Astrocyte of the spinal cord (primary cell): ENCODE results near the gene GALR2.

Source experiments
- DNase-seq: peaks from one replicate; pipeline ENCODE4 v3.0.0; 2011; ENCODE audit warnings: low read depth, low spot score
- H3K4me3 ChIP-seq: 2 replicates; pipeline ENCODE4 v1.5.1; 2011; ENCODE audit warnings: low read depth, mild to moderate bottlenecking, low read length, moderate library complexity
- in situ Hi-C: cut with HindIII; loops from 2 replicates; pipeline ENCODE4 v1.10.0; 2017; ENCODE audit warnings: low sequenced_read_pairs
- TF ChIP-seq, protein P1 (sequence below): IDR thresholded peaks from 2 replicates; pipeline ENCODE4 v1.5.1; 2012; ENCODE audit warnings: low read depth, mild to moderate bottlenecking, low read length, inconsistent platforms

The GALR2 gene

DNA sequence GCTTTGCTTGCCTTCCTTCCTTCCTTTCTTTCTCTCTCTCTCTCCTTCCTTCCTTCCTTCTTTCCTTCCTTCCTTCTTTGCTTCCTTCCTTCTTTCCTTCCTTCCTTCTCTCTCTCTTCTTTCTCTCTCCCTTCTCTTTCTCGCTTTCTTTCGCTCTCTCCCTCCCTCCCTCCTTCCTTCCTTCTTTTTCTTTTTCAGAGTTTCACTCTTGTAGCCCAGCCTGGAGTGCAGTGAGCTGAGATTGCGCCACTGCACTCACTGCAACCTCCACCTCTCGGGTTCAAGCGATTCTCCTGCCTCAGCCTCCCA, 48.6 kb downstream of the GALR2 start:
- no peak for DNase-seq
- TF ChIP-seq, protein P1, sequence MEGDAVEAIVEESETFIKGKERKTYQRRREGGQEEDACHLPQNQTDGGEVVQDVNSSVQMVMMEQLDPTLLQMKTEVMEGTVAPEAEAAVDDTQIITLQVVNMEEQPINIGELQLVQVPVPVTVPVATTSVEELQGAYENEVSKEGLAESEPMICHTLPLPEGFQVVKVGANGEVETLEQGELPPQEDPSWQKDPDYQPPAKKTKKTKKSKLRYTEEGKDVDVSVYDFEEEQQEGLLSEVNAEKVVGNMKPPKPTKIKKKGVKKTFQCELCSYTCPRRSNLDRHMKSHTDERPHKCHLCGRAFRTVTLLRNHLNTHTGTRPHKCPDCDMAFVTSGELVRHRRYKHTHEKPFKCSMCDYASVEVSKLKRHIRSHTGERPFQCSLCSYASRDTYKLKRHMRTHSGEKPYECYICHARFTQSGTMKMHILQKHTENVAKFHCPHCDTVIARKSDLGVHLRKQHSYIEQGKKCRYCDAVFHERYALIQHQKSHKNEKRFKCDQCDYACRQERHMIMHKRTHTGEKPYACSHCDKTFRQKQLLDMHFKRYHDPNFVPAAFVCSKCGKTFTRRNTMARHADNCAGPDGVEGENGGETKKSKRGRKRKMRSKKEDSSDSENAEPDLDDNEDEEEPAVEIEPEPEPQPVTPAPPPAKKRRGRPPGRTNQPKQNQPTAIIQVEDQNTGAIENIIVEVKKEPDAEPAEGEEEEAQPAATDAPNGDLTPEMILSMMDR, result no peak
- in situ Hi-C loops, result no loop called here
- no peak overlapping the region for H3K4me3 ChIP-seq

DNA sequence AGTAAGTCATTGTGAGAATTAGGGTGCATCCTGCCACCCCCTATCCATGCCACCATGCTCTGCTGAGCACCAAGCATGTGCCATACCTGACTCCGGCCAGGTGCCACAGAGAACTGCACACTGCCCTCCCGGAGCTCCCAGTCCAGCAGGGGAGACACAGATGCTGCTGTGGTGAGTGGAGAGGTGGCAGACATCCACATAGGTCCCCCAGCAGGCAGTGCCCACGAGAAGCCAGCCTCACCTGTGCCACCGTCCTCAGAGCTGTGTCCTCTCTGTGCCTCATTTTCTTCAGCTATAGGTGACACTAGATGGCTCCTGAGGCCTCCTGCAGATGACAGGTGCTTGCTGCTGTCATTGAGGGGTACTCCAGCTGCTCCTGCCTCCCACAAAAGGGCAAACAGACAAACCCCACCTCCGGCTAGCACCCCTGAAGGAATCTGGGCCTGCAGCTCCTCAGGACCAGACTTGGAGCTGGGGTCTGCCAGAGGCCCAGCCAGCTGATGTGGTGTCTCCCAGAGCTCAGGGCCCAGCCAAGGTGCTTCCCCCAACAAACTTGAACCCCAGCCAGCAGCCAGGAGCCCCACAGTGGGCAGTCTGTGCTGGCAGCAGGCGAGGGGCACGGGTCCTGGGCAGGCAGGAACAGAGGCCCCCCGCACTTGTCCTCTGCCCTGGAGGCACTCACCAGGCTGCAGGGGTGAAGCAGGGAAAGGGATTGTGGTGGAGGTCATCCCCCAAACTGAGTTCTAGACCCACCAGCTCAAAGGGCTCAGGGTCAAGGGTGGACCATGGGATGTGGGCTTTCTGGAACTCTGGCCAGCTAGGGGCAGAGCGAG, 49.4 kb downstream of the GALR2 start:
- H3K4me3 ChIP-seq, result no peak overlapping the region
- in situ Hi-C loops, result no loop called here
- TF ChIP-seq, protein P1, result no peak
- no peak for DNase-seq

DNA sequence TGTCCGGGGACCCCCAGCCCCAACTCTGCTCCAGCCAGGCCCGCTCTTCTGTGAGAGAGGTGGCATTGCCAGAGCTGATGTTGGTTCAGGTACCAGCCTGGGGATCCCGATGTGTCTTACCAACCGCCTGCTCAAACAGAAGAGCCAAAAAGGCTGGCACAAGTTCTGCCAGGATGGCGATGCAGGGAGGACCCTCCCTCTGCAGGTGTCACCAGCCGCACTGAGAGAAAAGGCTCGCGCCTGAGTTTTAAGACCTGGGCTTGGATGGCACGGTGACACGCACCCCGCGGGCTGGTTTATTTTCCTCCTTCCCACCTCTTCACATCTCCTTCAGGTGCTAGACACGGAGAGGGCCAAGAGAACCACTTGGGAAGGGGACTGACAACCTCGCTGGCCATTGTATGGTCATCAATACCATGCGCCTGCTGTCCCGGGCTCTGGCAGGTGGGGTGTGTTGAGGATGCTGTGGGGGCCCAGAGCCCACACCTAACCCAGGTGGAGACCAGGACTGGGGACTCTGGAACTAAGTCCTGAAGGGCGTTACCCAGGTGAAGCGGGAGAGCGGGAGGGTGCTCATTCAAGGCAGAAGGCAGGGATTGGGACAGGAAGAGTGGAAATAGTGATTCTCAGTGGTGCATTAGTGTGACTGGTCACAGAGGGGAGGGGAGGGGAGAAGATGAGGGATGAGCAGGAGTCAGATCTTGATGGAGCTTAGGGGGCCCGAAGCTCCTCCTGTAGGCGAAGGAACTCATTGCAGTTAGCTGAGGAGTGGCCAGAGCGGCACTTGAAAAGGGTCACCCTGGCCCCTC, 50.2 kb downstream of the GALR2 start:
- TF ChIP-seq, protein P1, result peak; percentile 36
- in situ Hi-C loops, result no loop called here
- no peak overlapping the region for H3K4me3 ChIP-seq
- no peak for DNase-seq

DNA sequence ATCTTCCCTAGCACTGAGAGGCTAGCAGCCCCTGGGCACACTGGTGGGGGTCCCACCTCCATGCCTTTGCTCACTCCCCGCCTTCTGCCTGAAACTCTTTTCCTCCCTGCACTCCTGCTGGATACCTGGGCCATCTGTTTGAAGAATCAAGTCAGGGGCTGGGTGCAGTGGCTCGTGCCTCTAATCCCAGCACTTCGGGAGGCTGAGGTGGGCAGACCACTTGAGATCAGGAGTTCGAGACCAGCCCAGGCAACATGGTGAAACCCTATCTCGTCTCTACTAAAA, 50.8 kb downstream of the GALR2 start:
- TF ChIP-seq, protein P1, result no peak
- in situ Hi-C loops, result no loop called here
- no peak overlapping the region for H3K4me3 ChIP-seq
- no peak for DNase-seq

DNA sequence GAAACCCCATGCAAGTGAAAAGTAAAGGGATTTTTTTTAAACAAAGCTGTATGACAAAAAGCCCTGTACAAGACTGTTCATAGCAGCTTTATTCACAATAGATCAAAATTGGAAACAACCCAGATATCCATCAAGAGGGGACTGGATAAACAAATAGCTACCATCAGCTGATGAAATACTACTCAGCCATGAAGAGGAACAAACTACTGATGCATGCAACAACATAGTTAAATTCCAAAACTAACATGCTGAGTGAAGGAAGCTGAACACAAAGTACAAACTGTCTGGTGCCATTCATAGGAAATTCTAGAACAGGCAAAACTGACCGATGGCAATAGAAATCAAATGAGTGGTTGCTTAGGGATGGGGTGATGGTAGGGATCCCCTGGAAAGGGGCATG, 51.3 kb downstream of the GALR2 start:
- no peak overlapping the region for H3K4me3 ChIP-seq
- in situ Hi-C loops, result no loop called here
- TF ChIP-seq, protein P1, result no peak
- no peak for DNase-seq
